HG03060 (cell line): ENCODE results near the gene TAB3.

Source experiments
- ATAC-seq: cut with Tn5 transposase; IDR thresholded peaks from one replicate; pipeline ENCODE4 v1.9.1; 2021; ENCODE audit warnings: low read depth, moderate number of reproducible peaks; ENCODE audit not compliant: unreplicated experiment

Gene TAB3, protein sequence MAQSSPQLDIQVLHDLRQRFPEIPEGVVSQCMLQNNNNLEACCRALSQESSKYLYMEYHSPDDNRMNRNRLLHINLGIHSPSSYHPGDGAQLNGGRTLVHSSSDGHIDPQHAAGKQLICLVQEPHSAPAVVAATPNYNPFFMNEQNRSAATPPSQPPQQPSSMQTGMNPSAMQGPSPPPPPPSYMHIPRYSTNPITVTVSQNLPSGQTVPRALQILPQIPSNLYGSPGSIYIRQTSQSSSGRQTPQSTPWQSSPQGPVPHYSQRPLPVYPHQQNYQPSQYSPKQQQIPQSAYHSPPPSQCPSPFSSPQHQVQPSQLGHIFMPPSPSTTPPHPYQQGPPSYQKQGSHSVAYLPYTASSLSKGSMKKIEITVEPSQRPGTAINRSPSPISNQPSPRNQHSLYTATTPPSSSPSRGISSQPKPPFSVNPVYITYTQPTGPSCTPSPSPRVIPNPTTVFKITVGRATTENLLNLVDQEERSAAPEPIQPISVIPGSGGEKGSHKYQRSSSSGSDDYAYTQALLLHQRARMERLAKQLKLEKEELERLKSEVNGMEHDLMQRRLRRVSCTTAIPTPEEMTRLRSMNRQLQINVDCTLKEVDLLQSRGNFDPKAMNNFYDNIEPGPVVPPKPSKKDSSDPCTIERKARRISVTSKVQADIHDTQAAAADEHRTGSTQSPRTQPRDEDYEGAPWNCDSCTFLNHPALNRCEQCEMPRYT

DNA sequence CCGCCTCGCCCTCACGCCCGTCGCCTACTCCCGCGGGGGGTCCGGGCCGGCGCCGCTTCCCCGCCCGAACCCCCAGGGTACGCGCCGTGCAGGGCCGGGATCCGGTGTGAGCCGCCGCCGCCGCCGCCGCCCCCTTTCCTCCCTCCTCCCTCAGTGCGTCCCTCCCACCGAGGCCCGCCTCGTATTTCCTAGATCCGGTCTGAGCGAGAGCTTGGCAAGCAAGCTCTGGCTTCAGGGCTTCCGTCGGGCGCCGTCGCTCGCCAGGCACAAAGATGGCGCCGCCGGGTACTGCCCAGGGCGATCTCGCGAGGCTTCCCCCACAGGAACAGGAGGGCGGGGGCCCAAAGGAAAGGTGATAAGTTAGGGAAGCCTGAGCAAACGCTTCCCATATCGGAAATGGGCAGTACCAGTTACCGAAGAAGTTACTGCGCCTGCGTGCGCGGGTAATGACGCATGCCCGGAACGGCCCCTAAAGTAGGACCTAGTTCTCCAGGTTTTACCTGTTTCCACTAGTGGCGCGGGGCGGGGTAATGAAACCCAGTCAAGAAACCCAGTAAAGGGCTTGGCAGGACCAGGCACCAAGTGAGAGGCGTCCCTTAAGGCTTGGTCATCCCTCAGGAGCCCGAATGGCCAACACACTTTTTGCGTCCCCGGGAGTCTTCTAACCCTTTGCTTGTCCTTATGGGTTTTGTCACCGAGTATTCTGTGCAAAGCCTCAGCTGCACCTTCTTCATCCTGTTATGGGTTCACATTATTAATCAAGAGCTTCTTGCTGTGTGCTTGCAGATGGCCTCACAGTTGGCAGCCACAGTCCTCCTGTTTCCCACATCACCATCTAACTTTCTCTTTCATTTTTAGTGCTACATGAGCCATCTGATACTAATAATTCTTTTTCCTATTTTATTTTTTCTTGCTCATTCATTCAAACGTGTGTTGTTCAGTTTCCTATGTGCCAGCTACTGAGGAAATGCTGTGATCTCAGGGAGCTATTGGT lies at the start of gene TAB3:
TAB3 (minus strand) TSS at position 108 of the 994 bp plus-strand sequence. CDS start 29,666 bp downstream, outside the sequence.
- ATAC-seq: peak; percentile 92

DNA sequence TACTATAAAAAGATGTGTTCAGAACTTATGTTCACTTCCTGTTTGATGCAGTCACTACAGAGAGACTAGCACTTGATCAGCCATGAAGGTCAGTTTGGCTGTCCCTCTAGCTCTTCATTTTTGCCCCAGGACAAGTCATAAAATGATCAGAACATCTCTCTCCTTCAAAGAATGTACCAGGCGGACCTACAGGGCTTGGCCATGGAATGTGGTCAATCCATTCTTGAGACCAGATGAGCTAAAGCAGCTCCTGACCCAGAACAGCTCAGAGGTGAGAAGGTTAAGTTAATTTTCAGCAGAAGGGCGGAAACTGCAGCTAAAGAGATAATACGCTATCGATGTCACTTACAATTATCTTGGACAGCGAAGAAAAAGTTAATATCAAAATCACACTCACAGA lies 49.2 kb upstream of the TAB3 start:
- ATAC-seq: no peak

DNA sequence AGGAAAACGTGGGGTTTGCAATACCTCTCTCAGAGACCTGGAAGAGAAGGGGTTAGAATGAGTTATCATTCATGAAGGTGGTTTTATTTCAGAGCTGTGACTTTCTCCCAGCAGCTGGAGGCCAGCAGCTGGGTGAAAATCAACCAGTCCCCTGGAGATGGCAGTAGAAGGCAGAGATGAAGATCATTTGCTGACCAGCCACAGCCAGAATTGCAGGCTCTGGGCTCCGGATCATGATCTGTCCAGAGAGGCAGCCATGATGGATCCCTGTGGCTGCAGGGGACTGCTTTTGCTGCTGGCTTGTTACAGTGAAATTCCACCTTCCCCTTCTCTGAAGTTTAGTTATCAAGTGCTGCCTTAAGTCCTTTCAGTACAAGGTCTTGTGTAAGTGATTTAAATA lies 46.9 kb upstream of the TAB3 start:
- ATAC-seq: no peak

GRCh38 chrX:30931920-30932319 lies 42.9 kb upstream of the TAB3 start:
- ATAC-seq: no peak

DNA sequence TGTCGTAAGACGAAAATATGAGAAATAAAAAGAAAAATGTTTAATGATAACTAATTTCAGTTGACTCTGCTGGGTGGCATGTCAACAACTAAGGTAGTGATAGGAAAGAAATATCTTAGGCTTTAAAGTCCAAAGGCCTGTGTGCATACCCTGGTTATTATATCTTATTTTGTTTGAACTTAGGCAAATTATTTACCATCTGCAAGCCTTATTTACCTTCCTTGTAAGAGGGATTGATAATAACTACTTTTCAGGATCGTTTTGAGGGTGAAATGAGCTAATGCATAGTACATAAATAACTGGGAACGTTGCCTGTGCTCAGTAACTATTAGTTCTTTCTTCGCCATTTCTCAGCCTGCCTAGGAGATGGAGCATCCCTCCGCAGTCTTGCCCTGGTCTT lies 41.6 kb upstream of the TAB3 start:
- ATAC-seq: no peak

- no peak for ATAC-seq
These were observed 41.1 kb upstream of the TAB3 start for GRCh38 chrX:30930143-30930542.

DNA sequence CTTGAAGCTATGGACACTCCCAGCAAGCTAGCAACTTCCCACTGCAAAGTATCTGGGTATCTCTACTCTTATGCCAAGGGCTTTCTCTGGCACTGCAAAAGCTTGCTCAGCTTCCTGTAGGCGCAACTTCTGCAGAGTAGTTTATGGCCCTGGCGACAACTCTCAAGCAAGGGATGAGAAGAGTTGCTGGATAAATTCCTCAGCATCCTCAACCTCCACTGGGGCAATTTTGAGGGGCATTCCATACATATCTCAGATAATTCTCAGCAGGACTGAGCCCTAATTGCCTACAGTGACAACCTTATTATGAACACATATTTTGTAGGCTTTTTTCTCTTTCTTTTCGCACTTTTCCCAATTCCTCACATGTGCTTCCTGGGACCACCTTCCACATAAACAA lies 31.2 kb upstream of the TAB3 start:
- no peak for ATAC-seq

DNA sequence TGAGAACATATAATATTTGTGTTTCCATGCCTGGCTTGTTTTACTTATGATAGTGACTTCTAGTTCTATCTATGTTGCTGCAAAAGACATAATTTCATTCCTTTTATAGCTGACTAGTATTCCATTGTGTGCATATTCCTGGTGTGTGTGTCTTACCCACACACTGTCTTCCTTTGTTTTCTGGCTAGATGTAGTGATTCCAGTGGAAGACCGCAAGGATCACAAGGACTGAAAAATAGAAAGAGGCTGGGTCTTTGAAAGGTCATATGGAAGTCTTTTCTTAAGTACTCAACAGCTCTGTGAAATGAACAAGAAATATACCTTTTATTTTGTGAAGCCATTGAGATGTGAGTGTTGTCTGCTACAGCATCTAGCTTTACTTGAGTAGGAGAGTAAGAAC lies 29.4 kb upstream of the TAB3 start:
- ATAC-seq: no peak

DNA sequence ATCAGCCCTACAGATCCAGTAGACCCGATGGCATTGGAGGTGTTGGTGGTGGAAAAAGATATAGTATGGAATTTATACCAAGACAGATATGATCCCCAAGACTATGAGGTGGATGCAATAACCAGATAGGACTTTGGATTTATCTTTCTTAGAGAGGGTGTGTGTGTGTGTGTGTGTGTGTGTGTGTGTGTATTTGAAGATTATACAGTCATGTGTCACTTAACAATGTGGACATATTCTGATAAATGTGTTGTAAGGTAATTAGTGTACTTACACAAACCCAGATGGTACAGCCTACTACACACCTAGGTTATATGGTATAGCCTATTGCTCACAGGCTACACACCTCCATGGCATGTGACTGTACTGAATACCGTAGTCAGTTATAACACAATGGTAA lies 24.4 kb upstream of the TAB3 start:
- ATAC-seq: no peak

GRCh38 chrX:30910124-30910860 lies 21.2 kb upstream of the TAB3 start:
- ATAC-seq: no peak

- no peak for ATAC-seq
These were observed 17.7 kb upstream of the TAB3 start for GRCh38 chrX:30906726-30907125.

DNA sequence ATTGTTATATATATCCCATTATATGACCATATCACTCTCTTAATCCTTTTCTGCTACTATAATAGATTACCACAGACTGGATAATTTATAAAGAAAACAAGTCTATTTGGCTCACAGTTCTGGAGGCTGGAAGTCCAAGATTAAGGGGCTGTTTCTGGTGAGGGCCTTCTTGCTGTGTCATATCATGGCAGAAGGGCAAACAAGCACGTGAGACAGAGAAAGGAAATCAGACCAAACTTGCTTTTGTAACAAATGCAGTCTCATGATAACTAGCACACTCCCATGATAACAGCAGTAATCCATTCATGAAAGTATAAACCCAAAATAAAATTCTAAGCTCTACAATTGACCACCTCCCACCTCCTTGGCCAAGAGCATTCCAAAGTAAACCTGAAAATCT lies 16.3 kb upstream of the TAB3 start:
- no peak for ATAC-seq

DNA sequence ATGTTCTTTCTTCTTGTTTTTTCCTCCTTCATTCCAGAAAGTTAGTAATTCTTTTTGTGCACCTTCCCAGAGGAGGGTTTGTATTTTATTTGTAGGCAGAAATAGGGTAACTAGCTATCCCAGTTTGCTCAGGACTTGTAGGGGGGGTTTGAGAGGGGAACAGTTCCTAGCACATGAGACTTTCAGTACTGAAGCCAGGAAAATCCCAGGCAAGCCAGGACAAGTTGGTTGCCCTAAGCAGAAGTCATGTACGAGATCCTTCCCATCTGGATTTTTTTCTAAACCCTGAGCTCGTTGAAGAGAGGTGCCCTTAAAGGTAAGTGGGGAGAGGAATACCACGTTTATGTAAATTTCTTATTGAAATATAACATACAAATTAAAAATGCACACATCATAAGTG lies 15.6 kb upstream of the TAB3 start:
- no peak for ATAC-seq

DNA sequence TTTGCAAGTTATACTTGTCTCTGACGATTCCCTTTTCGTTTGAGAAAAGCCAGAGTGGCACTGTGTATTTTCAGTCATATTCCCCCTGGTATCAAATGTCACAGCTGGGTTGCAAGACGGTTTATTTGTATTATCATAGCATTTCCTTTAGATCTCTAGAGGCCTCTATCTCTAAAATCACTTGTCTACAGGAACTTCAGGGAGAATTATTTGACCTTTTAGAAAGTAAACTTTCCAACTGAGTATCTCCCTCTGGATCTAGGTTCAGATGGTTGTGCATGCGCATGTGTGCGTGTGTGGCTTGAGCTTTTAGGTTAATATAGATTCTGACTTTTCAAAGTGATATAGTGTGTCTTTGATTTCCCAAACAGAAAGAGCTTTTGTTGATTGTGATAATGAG lies 15.1 kb upstream of the TAB3 start:
- ATAC-seq: no peak

DNA sequence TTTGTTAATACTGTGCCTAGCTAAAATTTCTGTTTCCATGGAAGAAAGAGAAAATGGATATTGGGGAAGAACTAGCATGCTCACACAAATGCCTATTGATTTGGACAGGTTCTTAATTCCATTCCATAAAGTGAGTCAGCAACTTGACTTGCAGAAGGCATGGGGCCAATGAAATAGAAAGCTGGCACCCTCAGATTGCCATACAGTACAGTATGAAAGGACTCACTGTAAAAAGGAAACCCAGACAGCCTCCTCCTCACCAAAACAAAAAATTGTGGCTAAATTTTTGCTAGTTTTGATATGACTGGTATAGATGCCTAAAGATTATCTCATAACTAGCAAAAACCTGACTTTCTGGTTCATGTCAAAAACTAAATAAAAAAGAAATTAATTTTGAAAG lies 11.2 kb upstream of the TAB3 start:
- ATAC-seq: no peak

- ATAC-seq: no peak
These were observed 9.8 kb upstream of the TAB3 start for GRCh38 chrX:30898886-30899285.

- no peak for ATAC-seq
These were observed 6.3 kb upstream of the TAB3 start for GRCh38 chrX:30895370-30895769.

- no peak for ATAC-seq
These were observed 4.2 kb upstream of the TAB3 start for GRCh38 chrX:30893206-30893605.

DNA sequence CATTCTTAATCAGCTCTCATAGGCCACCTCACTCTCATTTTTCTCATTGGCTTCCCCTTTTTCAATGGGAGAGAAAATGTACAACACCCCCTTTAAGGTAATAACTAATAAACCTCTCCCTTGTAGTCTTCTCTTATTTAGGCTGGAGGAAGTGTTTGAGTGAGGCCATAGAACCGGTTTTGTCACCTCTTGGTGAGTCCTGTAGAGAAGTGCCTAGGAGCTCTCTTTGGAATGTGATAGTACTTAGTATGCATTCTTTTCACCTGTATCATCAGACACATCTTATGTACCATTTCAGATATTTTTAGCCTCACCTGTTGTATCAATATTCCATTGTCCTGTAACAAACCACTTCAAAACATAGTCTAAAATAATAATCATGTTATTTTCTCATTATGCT lies 3.5 kb upstream of the TAB3 start:
- ATAC-seq: no peak

DNA sequence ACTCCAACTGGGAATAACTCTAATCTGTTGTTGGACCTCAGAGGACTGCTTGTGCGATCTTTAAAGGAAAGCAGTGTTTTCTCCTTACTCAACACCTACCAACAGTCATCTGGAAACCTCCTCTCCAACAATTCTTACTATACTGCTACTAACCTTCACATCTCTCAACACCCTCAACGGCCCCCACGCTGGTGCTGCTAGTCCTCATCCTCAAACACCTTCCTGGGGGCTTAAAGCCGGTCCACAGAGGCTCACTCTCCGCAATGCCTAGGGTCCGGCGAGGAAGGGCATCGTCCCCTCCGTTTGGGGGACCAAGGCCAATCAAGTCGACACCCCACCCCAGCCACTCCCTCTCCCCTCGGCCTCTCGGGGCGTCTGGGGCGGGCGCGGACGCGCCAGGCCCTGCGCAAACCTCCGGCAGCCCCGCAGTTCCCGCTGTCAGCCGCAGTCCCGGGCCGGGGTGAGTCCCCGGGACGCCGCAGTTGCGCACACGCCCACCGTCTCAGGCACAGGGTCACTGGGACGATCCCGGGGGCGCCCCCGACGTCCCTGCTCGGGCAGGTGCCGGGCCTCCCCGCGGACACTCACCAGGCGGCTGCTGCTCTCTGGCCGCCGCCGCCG lies 418 bp downstream of the TAB3 start:
- no peak for ATAC-seq
